ENCODE measurements around the gene RNF144A.
A peak's percentile ranks its signal among the peaks of the same experiment; 100 is the strongest.
"Not testable (repeated sequence)": the region's sequence is repeated elsewhere in the genome, so short reads cannot be mapped to it uniquely, and the experiment has no call there.

Gene RNF144A, protein sequence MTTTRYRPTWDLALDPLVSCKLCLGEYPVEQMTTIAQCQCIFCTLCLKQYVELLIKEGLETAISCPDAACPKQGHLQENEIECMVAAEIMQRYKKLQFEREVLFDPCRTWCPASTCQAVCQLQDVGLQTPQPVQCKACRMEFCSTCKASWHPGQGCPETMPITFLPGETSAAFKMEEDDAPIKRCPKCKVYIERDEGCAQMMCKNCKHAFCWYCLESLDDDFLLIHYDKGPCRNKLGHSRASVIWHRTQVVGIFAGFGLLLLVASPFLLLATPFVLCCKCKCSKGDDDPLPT

DNA sequence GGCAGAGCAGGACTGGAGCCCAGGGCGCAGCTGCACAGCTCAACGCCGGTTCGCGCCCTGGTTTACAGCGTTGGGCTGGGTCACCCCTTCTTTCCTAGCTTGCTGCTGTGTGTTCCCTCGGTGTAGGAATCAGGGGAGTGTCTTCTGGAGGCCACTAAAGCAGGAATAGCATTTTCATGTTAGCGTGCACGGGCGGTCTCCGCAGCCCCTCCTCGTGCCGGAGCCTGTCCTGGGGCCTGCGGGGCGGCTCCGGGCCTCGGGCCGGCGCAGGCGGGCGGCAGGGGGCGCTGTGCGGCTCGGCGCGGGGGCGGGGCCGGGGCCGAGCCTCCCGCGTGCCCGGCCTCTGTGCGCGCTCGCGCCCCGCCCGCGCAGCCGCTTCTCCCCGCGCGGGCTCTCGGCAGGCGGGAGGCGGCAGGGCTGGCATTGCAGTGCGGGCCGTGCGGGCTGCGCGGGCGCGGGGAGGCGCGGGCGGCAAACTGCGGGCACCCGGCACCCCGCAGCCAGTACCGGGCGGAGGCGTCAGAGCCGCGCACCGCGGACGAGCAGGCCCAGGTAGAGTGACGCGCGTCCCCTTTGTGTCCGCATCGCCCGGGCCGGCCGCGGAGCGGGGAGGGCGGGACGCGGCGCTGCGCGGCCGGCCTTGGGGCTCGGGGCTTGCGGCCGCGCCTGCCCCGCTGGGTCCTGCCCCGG is at the start of gene RNF144A:
RNF144A (plus strand) TSS at position 342 of the 690 bp plus-strand sequence. CDS start 79,515 bp downstream, outside the sequence.
- DNase-seq (ENCODE audit: low read depth) = peak; percentile 53

GRCh38 chr2:6872394-6872793 is 44.8 kb upstream of the RNF144A start:
- DNase-seq (ENCODE audit: low read depth) = no peak

- DNase-seq (ENCODE audit: low read depth) = no peak
These were observed 43.2 kb upstream of the RNF144A start for GRCh38 chr2:6874032-6874431.

- no peak for DNase-seq (ENCODE audit: low read depth)
These were observed 40.9 kb upstream of the RNF144A start for GRCh38 chr2:6876309-6876708.

DNA sequence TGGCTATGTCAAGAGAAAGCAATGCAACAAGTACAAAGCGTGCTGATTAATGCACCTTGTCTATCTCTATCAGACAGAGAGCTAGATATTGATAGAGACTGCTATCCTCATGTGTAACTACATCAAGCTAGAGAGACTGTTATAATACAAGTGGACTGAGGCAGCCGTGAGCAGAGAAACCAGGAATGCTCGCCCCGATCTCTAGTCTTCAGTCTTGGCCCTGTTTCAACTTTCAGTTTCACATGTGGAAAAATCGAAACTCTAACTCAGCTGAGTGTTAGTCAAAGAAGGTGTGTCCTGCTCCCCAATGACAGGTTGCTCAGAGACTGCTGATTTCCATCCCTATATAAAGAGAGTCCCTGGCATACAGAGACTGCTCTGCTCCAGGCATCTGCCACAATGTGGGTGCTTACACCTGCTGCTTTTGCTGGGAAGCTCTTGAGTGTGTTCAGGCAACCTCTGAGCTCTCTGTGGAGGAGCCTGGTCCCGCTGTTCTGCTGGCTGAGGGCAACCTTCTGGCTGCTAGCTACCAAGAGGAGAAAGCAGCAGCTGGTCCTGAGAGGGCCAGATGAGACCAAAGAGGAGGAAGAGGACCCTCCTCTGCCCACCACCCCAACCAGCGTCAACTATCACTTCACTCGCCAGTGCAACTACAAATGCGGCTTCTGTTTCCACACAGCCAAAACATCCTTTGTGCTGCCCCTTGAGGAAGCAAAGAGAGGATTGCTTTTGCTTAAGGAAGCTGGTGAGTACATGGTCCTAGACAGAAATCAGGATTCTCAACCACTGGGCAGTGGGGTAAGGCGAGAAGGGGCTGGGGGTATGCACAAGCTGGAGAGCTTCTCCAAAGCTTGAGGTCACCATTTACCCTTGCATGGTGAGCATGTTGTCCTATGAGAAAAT is 39.6 kb upstream of the RNF144A start, which contains the start of gene RSAD2:
RSAD2 (plus strand) TSS at position 376 of the 903 bp plus-strand sequence; CDS start at position 400, 24 bp downstream.
- peak; percentile 18 for DNase-seq (ENCODE audit: low read depth)

GRCh38 chr2:6878549-6878948 is 38.7 kb upstream of the RNF144A start:
- no peak for DNase-seq (ENCODE audit: low read depth)

DNA sequence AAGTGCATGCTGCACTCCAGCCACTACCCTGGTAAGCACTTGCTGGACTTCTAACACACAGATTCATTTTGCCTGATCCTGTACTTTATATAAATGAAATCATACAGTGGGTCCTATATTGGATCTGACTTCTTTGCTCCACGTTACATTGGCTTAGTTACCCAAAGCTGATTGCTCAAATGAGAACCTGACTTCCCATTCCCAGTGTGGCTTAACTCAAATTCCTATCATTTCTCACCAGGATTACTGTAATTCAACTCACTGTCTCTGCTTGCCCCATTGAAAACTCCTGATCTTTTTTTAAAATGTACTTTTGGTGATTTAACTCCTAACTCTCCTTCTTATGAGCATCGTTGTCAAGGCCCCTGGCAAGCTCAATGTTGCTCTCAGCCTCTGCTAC is 38.2 kb upstream of the RNF144A start:
- no peak for DNase-seq (ENCODE audit: low read depth)

- DNase-seq (ENCODE audit: low read depth) = no peak
These were observed 36.9 kb upstream of the RNF144A start for GRCh38 chr2:6880200-6880733.

DNA sequence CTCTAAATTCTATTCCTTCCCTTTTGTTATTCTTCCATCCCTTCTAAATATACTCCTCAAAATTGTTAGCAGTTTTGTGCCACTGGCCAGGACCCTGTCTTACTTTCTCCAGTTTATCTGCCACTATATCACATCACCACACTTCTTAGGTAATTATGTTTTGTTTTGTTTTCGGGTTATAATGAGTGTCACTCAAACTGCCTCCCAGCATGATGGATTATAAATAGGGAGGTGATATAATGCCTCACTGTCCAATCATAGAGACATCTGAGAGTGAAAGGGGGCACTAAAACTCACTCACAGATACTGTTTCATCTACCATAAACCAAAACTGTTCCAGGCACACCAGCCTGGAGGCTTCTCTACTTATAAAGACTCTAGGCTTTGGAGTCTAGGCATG is 36.2 kb upstream of the RNF144A start:
- DNase-seq (ENCODE audit: low read depth) = no peak

GRCh38 chr2:6881516-6881915 is 35.7 kb upstream of the RNF144A start:
- DNase-seq (ENCODE audit: low read depth) = no peak

DNA sequence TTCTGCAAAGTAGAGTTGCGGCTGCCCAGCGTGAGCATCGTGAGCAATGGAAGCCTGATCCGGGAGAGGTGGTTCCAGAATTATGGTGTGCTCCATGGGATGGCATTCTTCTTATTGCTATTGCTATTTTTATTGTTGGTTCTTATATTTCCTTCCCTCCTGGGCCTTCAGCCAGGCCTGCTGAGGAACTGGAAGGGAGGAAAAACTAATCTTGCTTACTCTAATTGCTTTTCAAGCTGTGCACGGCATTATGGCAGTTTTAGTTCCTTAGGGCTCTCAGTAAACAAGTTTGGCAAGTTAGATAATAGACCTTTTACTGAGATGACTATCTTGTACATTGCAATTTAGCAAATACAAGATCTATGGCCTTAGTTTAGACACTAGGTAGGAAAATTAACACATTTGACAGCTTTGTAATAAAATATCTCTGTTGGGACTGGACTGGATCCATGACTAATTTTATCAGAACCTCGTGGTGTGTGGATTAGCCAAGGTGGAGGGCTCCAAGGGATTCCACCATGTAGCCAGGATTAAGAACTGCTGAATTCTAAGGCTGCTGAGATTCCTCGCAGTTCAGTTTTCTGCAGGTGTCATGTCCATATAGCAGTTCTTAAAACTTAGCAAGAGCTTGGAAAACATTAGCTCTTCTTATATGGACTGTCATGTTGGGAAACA is 33.6 kb upstream of the RNF144A start:
- DNase-seq (ENCODE audit: low read depth) = no peak

GRCh38 chr2:6885551-6885950 is 31.7 kb upstream of the RNF144A start:
- no peak for DNase-seq (ENCODE audit: low read depth)

DNA sequence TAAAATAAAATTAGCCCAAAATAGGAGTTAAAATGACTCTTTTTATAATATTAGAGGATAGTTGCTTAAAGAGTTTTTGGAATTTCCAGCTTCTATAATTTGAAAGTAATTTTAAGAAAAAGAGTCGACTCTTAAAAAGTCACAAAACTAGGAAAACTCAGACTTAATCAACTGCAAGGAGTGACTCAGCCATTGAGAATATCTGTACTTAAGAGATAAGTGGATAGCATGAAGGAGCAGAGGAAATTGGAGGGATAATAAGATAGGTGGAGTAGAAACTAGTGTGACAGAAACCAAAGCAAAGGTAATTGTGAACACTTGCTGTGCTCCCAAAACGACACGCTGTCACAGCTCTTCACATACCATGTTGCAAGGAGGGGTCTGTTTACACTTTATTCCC is 31.2 kb upstream of the RNF144A start:
- DNase-seq (ENCODE audit: low read depth) = no peak

GRCh38 chr2:6887751-6888192 is 29.4 kb upstream of the RNF144A start:
- DNase-seq (ENCODE audit: low read depth) = no peak

GRCh38 chr2:6888724-6889123 is 28.5 kb upstream of the RNF144A start:
- DNase-seq (ENCODE audit: low read depth) = no peak

DNA sequence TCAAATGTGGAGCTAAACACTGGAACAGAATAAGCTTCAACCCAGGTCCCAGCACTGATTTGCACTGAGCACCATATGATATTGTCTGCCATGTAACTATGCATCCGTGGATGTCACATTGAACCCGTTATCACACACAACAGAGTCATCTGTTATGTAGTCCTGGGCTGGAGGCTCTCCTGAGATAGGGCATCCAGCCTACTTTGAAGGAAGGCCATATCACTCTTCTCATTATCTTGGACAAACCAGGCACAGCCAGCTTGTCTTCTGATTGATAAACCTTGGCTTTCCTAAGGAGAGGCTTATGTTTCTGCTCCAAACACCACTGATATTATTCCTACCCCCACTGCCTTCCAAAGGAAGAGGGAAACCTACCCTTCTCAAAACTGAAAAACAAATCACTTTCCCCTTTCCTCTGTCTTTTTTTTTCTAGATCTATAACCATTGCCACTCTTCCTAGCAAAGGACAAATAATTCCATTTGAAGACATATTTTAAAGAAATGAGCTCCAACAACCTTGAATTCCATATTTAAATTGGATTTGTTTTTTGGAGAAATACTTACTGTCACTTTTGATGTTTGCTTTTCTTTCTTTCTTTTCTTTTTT is 23.2 kb upstream of the RNF144A start:
- no peak for DNase-seq (ENCODE audit: low read depth)

DNA sequence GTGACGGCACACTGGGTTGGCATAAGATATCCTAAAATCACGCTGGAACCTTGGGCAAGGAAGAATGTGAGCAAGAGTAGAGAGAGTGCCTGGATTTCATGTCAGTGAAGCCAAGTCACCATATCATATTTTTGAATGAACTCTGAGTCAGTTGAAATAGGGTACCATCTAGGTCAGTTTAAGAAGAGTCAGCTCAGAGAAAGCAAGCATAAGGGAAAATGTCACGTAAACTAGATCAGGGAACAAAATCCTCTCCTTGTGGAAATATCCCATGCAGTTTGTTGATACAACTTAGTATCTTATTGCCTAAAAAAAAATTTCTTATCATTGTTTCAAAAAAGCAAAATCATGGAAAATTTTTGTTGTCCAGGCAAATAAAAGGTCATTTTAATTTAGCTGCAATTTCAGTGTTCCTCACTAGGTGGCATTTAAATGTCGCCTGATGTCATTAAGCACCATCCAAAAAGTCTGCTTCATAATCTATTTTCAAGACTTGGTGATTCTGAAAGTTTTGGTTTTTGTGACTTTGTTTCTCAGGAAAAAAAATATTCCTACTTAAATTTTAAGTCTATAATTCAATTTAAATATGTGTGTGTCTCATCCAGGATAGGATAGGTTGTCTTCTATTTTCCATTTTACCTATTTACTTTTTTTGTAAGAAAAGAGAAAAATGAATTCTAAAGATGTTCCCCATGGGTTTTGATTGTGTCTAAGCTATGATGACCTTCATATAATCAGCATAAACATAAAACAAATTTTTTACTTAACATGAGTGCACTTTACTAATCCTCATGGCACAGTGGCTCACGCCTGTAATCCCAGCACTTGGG is 20.1 kb upstream of the RNF144A start:
- DNase-seq (ENCODE audit: low read depth) = peak; percentile 56

DNA sequence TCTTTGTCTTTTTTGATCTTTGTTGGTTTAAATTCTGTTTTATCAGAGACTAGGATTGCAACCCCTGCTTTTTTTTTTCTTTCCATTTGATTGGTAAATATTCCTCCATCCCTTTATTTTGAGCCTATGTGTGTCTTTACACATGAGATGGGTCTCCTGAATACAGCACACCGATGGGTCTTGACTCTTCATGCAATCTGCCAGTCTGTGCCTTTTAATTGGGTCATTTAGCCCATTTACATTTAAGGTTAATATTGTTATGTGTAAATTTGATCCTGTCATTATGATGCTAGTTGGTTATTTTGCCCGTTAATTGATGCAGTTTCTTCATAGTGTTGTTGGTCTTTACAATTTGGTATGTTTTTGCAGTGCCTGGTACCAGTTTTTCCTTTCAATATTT is 14.6 kb upstream of the RNF144A start:
- not testable (repeated sequence) for DNase-seq (ENCODE audit: low read depth)

DNA sequence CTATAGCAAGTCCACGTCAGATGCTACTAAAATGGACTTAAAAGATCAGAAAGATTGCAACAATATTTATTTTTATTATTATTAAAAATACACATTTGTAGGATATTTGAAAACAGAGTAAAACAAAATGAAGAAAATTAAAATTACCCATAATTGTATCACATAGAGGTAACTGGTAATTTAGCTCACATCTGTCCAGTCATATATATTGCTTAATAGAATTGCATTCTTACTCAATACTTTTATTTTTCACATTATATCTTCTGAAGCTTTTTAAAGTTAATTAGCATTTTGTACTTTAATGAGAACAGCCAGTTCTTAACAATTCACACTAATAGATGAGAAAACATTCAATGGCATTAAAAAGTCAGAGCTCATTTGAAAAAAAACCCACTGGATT is 11.5 kb upstream of the RNF144A start:
- no peak for DNase-seq (ENCODE audit: low read depth)

DNA sequence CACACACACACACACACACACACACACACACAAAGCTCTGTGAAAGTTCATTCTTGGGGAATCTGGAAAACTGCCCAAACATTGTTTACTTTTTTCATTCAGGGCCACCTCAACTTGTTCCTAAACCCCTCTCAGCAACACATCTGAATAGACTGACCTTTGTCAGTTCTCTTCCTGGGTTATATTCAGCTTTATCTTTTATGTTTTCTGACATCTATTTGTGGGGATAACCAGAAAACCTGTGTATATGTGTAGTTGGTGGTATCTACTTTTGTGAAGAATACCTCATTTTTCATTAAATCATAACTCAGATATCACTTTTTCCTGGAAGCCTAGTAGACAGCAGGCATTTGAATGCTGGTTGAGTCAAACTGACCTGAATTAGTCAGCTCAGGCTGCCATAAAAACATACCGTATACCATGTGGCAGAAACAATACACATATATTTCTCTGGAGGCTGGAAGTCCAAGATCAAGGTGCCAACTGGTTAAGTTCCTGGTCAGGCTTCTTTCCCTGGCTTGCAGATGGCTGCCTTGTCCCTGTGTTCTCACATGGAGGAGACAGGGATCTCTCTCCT is 11.0 kb upstream of the RNF144A start:
- DNase-seq (ENCODE audit: low read depth) = no peak
